Eye (tissue), 1 donor: Measurements from ENCODE around the gene IFNLR1.

Experiments used
- DNase-seq: peaks from one replicate; pipeline ENCODE4 v3.0.0-alpha.2; 2015

IFNLR1 gene

GRCh38 chr1:24205345-24206082 is 18.4 kb upstream of the IFNLR1 start:
- DNase-seq, result no peak

GRCh38 chr1:24204116-24204515 is 17.0 kb upstream of the IFNLR1 start:
- no peak for DNase-seq

- no peak for DNase-seq
Observed at GRCh38 chr1:24203404-24203803, 16.3 kb upstream of the IFNLR1 start.

- DNase-seq, result no peak
Observed at GRCh38 chr1:24202987-24203386, 15.9 kb upstream of the IFNLR1 start.

- no peak for DNase-seq
Observed at GRCh38 chr1:24202556-24202955, 15.5 kb upstream of the IFNLR1 start.

GRCh38 chr1:24201941-24202440 is 14.9 kb upstream of the IFNLR1 start:
- peak; percentile 91 for DNase-seq

- DNase-seq, result peak; percentile 85
Observed at GRCh38 chr1:24199291-24199900, 12.3 kb upstream of the IFNLR1 start.

GRCh38 chr1:24198766-24199165 is 11.7 kb upstream of the IFNLR1 start:
- no peak for DNase-seq

- no peak for DNase-seq
Observed at GRCh38 chr1:24195874-24196273, 8.8 kb upstream of the IFNLR1 start.

- DNase-seq, result no peak
Observed at GRCh38 chr1:24195136-24195535, 8.0 kb upstream of the IFNLR1 start.

GRCh38 chr1:24193046-24193445 is 6.0 kb upstream of the IFNLR1 start:
- DNase-seq, result no peak

- DNase-seq, result no peak
Observed at GRCh38 chr1:24191860-24192259, 4.8 kb upstream of the IFNLR1 start.

- no peak for DNase-seq
Observed at GRCh38 chr1:24190983-24191461, 3.9 kb upstream of the IFNLR1 start.

- no peak for DNase-seq
Observed at GRCh38 chr1:24189528-24189927, 2.4 kb upstream of the IFNLR1 start.

- DNase-seq, result no peak
Observed at GRCh38 chr1:24186711-24186992, 437 bp downstream of the IFNLR1 start.

GRCh38 chr1:24186031-24186710 is 918 bp downstream of the IFNLR1 start:
- no peak for DNase-seq

GRCh38 chr1:24185076-24185475 is 2.0 kb downstream of the IFNLR1 start:
- no peak for DNase-seq

- no peak for DNase-seq
Observed at GRCh38 chr1:24182061-24182460, 5.0 kb downstream of the IFNLR1 start.

GRCh38 chr1:24181619-24182018 is 5.5 kb downstream of the IFNLR1 start:
- DNase-seq, result no peak

GRCh38 chr1:24180676-24181075 is 6.4 kb downstream of the IFNLR1 start:
- DNase-seq, result no peak

- no peak for DNase-seq
Observed at GRCh38 chr1:24179251-24179840, 7.7 kb downstream of the IFNLR1 start.

- no peak for DNase-seq
Observed at GRCh38 chr1:24178407-24178806, 8.7 kb downstream of the IFNLR1 start.

GRCh38 chr1:24177161-24177560 is 9.9 kb downstream of the IFNLR1 start:
- no peak for DNase-seq
